ENCODE results near the gene STAB1.

DNA sequence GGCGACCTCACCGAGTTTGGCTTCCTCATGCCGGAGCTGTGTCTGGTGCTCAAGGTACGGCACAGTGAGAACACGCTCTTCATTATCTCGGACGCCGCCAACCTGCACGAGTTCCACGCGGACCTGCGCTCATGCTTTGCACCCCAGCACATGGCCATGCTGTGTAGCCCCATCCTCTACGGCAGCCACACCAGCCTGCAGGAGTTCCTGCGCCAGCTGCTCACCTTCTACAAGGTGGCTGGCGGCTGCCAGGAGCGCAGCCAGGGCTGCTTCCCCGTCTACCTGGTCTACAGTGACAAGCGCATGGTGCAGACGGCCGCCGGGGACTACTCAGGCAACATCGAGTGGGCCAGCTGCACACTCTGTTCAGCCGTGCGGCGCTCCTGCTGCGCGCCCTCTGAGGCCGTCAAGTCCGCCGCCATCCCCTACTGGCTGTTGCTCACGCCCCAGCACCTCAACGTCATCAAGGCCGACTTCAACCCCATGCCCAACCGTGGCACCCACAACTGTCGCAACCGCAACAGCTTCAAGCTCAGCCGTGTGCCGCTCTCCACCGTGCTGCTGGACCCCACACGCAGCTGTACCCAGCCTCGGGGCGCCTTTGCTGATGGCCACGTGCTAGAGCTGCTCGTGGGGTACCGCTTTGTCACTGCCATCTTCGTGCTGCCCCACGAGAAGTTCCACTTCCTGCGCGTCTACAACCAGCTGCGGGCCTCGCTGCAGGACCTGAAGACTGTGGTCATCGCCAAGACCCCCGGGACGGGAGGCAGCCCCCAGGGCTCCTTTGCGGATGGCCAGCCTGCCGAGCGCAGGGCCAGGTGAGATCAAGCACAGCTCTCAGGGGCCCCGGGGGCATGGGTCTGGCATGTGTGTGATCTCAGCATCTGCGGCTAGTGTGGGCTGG is 7.1 kb upstream of the STAB1 start:
- TF ChIP-seq TOX (CRISPR knock-in tag; IDR thresholded peaks at IDR 0.05; ENCODE audit: borderline replicate concordance) (no peak), RARB (CRISPR knock-in tag; IDR thresholded peaks at IDR 0.05) (no peak), ZNF565 (CRISPR knock-in tag; conservative IDR thresholded peaks at IDR 0.05; ENCODE audit: low read depth) (no peak), CSRNP3 (CRISPR knock-in tag; IDR thresholded peaks at IDR 0.05) (no peak)
